Subcutaneous adipose tissue (tissue), 4 donors: ENCODE measurements around the gene ADAMTS10. TPM values are rescaled to one million over a fixed set of nuclear protein-coding genes. Genes with fewer than 3 reads are reported as not detected.

Experiments used
- CTCF ChIP-seq: fragments of 450-650 bp; IDR thresholded peaks from one replicate; pipeline ENCODE4 v1.5.1; 2016; ENCODE audit warnings: low read depth, mild to moderate bottlenecking, control low read depth, antibody characterized with exemption, moderate library complexity
- total RNA-seq, 4 donors: library from RNA; depleted of rRNA; stranded (reverse); fragments of >200 nt; gene quantifications; one replicate each; pipeline ENCODE4 v1.1.0, GENCODE V29; 2016

The ADAMTS10 gene
- total RNA-seq, 4 donors from 2014 or later = 17.8 to 63.9 (median 45.2) TPM

GRCh38 chr19:8631425-8631819, 20.9 kb upstream of the ADAMTS10 start:
- no peak for TF ChIP-seq CTCF

- no peak for TF ChIP-seq CTCF
Observed at GRCh38 chr19:8630796-8631424, 20.4 kb upstream of the ADAMTS10 start.

GRCh38 chr19:8629996-8630683, 19.6 kb upstream of the ADAMTS10 start, which contains the start of gene NFILZ:
NFILZ (plus strand) TSS chr19:8630633; CDS start chr19:8676766, 46,133 bp downstream.
- no peak for TF ChIP-seq CTCF

- TF ChIP-seq CTCF = no peak
Observed at GRCh38 chr19:8629184-8629583, 18.7 kb upstream of the ADAMTS10 start.

GRCh38 chr19:8626842-8627241, 16.3 kb upstream of the ADAMTS10 start:
- no peak for TF ChIP-seq CTCF

- no peak for TF ChIP-seq CTCF
Observed at GRCh38 chr19:8618751-8619150, 8.2 kb upstream of the ADAMTS10 start.

- no peak for TF ChIP-seq CTCF
Observed at GRCh38 chr19:8617984-8618383, 7.5 kb upstream of the ADAMTS10 start.
